ENCODE measurements around the gene UTP4. TPM values are rescaled to one million over a fixed set of nuclear protein-coding genes. Genes with fewer than 3 reads are reported as not detected.

UTP4 gene
- total RNA-seq, 1 experiment from 2014 or later, result 26.9 TPM

- Histone ChIP-seq H3K4me1 (ENCODE audit: insufficient read depth, low read length) (peaks cover 29% of the 10 kb centered on the region), H3K9me3 (ENCODE audit: low read length) (no peaks in the 10 kb centered on the region), H3K9me2 (replicated peaks; ENCODE audit: low read length) (no peaks in the 10 kb centered on the region), H3K27me3 (ENCODE audit: low read length) (no peaks in the 10 kb centered on the region), H3K4me2 (ENCODE audit: low read length) (peak overlapping the region; percentile 24; the same call in 1 of the 2 replicates), H2AFZ (ENCODE audit: low read length) (no peak overlapping the region), H3K4me3 (ENCODE audit: low read length) (no peak overlapping the region), H4K20me1 (ENCODE audit: low read length) (peaks cover 32% of the 10 kb centered on the region), H3K27ac (ENCODE audit: low read length) (no peak overlapping the region), H3F3A (ENCODE audit: low read length, unreplicated experiment) (peaks cover 3% of the 10 kb centered on the region), H3K36me3 (ENCODE audit: low read depth, low read length) (no peaks in the 10 kb centered on the region), H3K9ac (ENCODE audit: low read length) (no peak overlapping the region), H3K79me2 (ENCODE audit: low read length) (peaks cover 98% of the 10 kb centered on the region)
- TF ChIP-seq EZH2phosphoT487 (IDR thresholded peaks at IDR 0.05; ENCODE audit: borderline replicate concordance, low read length) (no peak), EZH2 (IDR thresholded peaks at IDR 0.05; ENCODE audit: low read length, unreplicated experiment) (no peak), CTCF (conservative IDR thresholded peaks at IDR 0.05; ENCODE audit: low read depth, low read length) (no peak)
- DNase-seq, result no peak
- ChIA-PET CTCF (interaction anchor here (0.5 kb wide), 1 partner anchor 395 kb away, joined by 3 read pairs; no protein-coding TSS in a partner anchor), POLR2A (ENCODE audit: unreplicated experiment) (interaction anchor here (0.5 kb wide), 1 partner anchor 10 kb away, joined by 4 read pairs; no protein-coding TSS in a partner anchor)
- ATAC-seq, result peak; percentile 63
- BruUV-seq (replicated peaks), result no TSS peak
- intact Hi-C loops (cut with micrococcal nuclease), result no loop called here
Observed at GRCh38 chr16:69193855-69194254, 61.4 kb downstream of the UTP4 start.

- ATAC-seq (no peak), DNase-seq (no peak)
- H3K4me3 ChIP-seq (ENCODE audit: low read length), result no peak overlapping the region
- CTCF ChIA-PET, result no interaction called here
- H3K9ac ChIP-seq (ENCODE audit: low read length), result no peak overlapping the region
- peaks cover 3% of the 10 kb centered on the region for H3F3A ChIP-seq (ENCODE audit: low read length, unreplicated experiment)
- H3K36me3 ChIP-seq (ENCODE audit: low read depth, low read length), result no peaks in the 10 kb centered on the region
- H2AFZ ChIP-seq (ENCODE audit: low read length), result no peak overlapping the region
- POLR2A ChIA-PET (ENCODE audit: unreplicated experiment), result no interaction called here
- H3K27ac ChIP-seq (ENCODE audit: low read length), result no peak overlapping the region
- intact Hi-C loops (cut with micrococcal nuclease), result no loop called here
- no peaks in the 10 kb centered on the region for H3K9me2 ChIP-seq (replicated peaks; ENCODE audit: low read length)
- H3K27me3 ChIP-seq (ENCODE audit: low read length), result no peaks in the 10 kb centered on the region
- no peaks in the 10 kb centered on the region for H3K9me3 ChIP-seq (ENCODE audit: low read length)
- H3K79me2 ChIP-seq (ENCODE audit: low read length), result peaks cover 97% of the 10 kb centered on the region
- BruUV-seq (replicated peaks), result no TSS peak
- no peak overlapping the region for H3K4me2 ChIP-seq (ENCODE audit: low read length)
- peaks cover 26% of the 10 kb centered on the region; the same call in 1 of the 2 replicates for H4K20me1 ChIP-seq (ENCODE audit: low read length)
- H3K4me1 ChIP-seq (ENCODE audit: insufficient read depth, low read length), result peaks cover 28% of the 10 kb centered on the region
- no peak for TF ChIP-seq EZH2phosphoT487 (IDR thresholded peaks at IDR 0.05; ENCODE audit: borderline replicate concordance, low read length)
- no peak for TF ChIP-seq CTCF (conservative IDR thresholded peaks at IDR 0.05; ENCODE audit: low read depth, low read length)
- no peak for TF ChIP-seq EZH2 (IDR thresholded peaks at IDR 0.05; ENCODE audit: low read length, unreplicated experiment)
Observed at GRCh38 chr16:69194488-69194887, 62.0 kb downstream of the UTP4 start.

- Histone ChIP-seq H3K4me3 (ENCODE audit: low read length) (no peak overlapping the region), H3K27me3 (ENCODE audit: low read length) (no peaks in the 10 kb centered on the region), H3K27ac (ENCODE audit: low read length) (no peak overlapping the region), H3K9ac (ENCODE audit: low read length) (no peak overlapping the region), H4K20me1 (ENCODE audit: low read length) (peaks cover 18% of the 10 kb centered on the region; the same call in 1 of the 2 replicates), H2AFZ (ENCODE audit: low read length) (no peak overlapping the region), H3F3A (ENCODE audit: low read length, unreplicated experiment) (peaks cover 3% of the 10 kb centered on the region), H3K9me3 (ENCODE audit: low read length) (no peaks in the 10 kb centered on the region), H3K4me1 (ENCODE audit: insufficient read depth, low read length) (peaks cover 22% of the 10 kb centered on the region), H3K79me2 (ENCODE audit: low read length) (peaks cover 97% of the 10 kb centered on the region), H3K9me2 (replicated peaks; ENCODE audit: low read length) (no peaks in the 10 kb centered on the region), H3K4me2 (ENCODE audit: low read length) (no peak overlapping the region), H3K36me3 (ENCODE audit: low read depth, low read length) (no peaks in the 10 kb centered on the region)
- TF ChIP-seq EZH2phosphoT487 (IDR thresholded peaks at IDR 0.05; ENCODE audit: borderline replicate concordance, low read length) (no peak), EZH2 (IDR thresholded peaks at IDR 0.05; ENCODE audit: low read length, unreplicated experiment) (no peak), CTCF (conservative IDR thresholded peaks at IDR 0.05; ENCODE audit: low read depth, low read length) (no peak)
- intact Hi-C loops (cut with micrococcal nuclease), result no loop called here
- ChIA-PET CTCF (no interaction called here), POLR2A (ENCODE audit: unreplicated experiment) (no interaction called here)
- ATAC-seq, result no peak
- no peak for DNase-seq
- BruUV-seq (replicated peaks), result no TSS peak
Observed at GRCh38 chr16:69195369-69196029, 63.0 kb downstream of the UTP4 start.

All from PC-3 (cell line).